Measurements from ENCODE around the gene KCNC1. TPM values are rescaled to one million over a fixed set of nuclear protein-coding genes. Genes with fewer than 3 reads are reported as not detected.

The KCNC1 gene
- total and polyA plus RNA-seq, 2 experiments from 2014 or later = 0.11 TPM; not detected in 1

- Histone ChIP-seq H3K36me3 (ENCODE audit: insufficient read depth) (no peaks in the 10 kb centered on the region), H3K27me3 (ENCODE audit: insufficient read depth) (peaks cover 17% of the 10 kb centered on the region), H3K4me3 (no peak overlapping the region), H4K20me1 (replicated peaks; ENCODE audit: insufficient read depth) (no peaks in the 10 kb centered on the region), H3K27ac (ENCODE audit: low read depth) (no peak overlapping the region), H3K9me2 (ENCODE audit: insufficient read depth) (no peaks in the 10 kb centered on the region), H3K4me2 (no peak overlapping the region), H3F3A (replicated peaks; ENCODE audit: low read depth) (no peaks in the 10 kb centered on the region), H2AFZ (no peak overlapping the region), H3K4me1 (ENCODE audit: insufficient read depth) (no peaks in the 10 kb centered on the region), H3K79me2 (replicated peaks; ENCODE audit: insufficient read depth) (no peaks in the 10 kb centered on the region)
- no peak for TF ChIP-seq ZNF331 (CRISPR knock-in tag; IDR thresholded peaks at IDR 0.05; ENCODE audit: low read depth)
- TF ChIP-seq ZNF114 (CRISPR knock-in tag; IDR thresholded peaks at IDR 0.05) = no peak
- TF ChIP-seq ZNF462 (CRISPR knock-in tag; IDR thresholded peaks at IDR 0.05) = no peak
- no peak for TF ChIP-seq JUNB (IDR thresholded peaks at IDR 0.05; ENCODE audit: unreplicated experiment)
- no peak for TF ChIP-seq STAT1 (IDR thresholded peaks at IDR 0.05; ENCODE audit: unreplicated experiment)
- TF ChIP-seq CREB1 (CRISPR knock-in tag; IDR thresholded peaks at IDR 0.05; ENCODE audit: low read depth) = no peak
- no peak for TF ChIP-seq NANOG (IDR thresholded peaks at IDR 0.05; ENCODE audit: borderline replicate concordance)
- no peak for TF ChIP-seq REST (IDR thresholded peaks at IDR 0.05; ENCODE audit: unreplicated experiment)
- TF ChIP-seq EZH2 (IDR thresholded peaks at IDR 0.05; ENCODE audit: low read depth, unreplicated experiment) = no peak
- TF ChIP-seq ETS1 (IDR thresholded peaks at IDR 0.05) = no peak
- no peak for TF ChIP-seq EZH2phosphoT487 (IDR thresholded peaks at IDR 0.05; ENCODE audit: unreplicated experiment)
- no peak for TF ChIP-seq POLR2AphosphoS5 (IDR thresholded peaks at IDR 0.05; ENCODE audit: low read depth)
- no peak for TF ChIP-seq CTCF (conservative IDR thresholded peaks at IDR 0.05; ENCODE audit: low read depth in 2 of 2)
- DNase-seq (ENCODE audit: low spot score) (no peak), ATAC-seq (no peak)
- H3K4me3 Mint-ChIP-seq = no peak overlapping the region
- H3K36me3 Mint-ChIP-seq (ENCODE audit: low read depth) = no peaks in the 10 kb centered on the region
- H3K4me1 Mint-ChIP-seq = no peaks in the 10 kb centered on the region; the same call in 2 of the 3 replicates
- peaks cover 4% of the 10 kb centered on the region for H3K27me3 Mint-ChIP-seq (ENCODE audit: insufficient read depth, low read depth, poor library complexity)
- no peak overlapping the region for H3K27ac Mint-ChIP-seq
- H3K9me3 Mint-ChIP-seq = no peaks in the 10 kb centered on the region
Measured at GRCh38 chr11:17687946-17688670, 46.5 kb upstream of the KCNC1 start.

Data from GM23338 (cell line).